ENCODE results near the gene HNF4A.

Gene HNF4A

DNA sequence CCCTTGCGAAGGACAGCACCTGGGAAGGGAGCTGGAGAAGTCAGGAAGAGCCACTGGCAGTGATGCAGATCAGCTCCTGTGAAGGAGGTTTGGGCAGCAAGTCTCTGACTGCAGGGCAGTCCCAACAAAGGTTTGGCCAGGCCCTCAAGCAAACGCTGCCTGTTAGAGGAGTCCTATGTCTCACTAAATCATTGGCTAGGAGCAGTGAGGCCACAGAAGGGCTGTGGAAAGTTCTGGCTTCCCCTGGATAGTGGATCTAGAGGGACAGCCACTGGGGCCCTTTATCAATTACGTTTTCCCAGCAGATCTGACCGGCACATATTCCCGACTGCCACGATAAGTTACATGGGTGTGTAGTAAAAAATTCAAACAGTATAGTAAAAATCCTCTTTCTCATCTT, 122.7 kb downstream of the HNF4A start:
- DNase-seq: no peak
- in situ Hi-C loops (cut with MboI; ENCODE audit: low pct_unique_long_range_greater_than_20kb, low sequenced_read_pairs): no loop called here

DNA sequence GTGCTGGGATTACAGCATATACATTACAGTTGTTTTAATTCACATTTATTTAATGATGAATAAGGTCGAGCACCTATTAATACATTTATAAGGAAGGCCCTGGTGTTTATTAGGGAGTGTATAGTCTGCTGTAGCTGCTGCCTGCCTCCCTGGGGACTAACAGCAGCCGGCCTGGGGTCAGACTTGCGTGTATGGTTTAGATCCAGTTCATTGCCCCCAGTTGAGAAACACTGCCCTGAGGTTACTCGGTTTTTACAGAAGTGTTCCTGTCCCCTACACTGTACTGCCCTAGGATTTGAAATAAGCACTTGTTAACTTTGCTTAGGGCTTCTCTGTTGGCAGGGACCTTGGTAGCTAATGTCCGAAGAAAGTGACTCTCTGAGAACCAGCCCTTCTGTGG, 124.1 kb downstream of the HNF4A start:
- DNase-seq: no peak

GRCh38 chr20:44480097-44480496, 124.6 kb downstream of the HNF4A start:
- DNase-seq: no peak
- in situ Hi-C loops (cut with MboI; ENCODE audit: low pct_unique_long_range_greater_than_20kb, low sequenced_read_pairs): no loop called here

More for the DNA sequence above, 124.1 kb downstream of the HNF4A start:
- in situ Hi-C loops (cut with MboI; ENCODE audit: low pct_unique_long_range_greater_than_20kb, low sequenced_read_pairs): no loop called here

- DNase-seq: no peak
- in situ Hi-C loops (cut with MboI; ENCODE audit: low pct_unique_long_range_greater_than_20kb, low sequenced_read_pairs): no loop called here
Measured at GRCh38 chr20:44481719-44482416, 126.4 kb downstream of the HNF4A start.

GRCh38 chr20:44483112-44483511, 127.6 kb downstream of the HNF4A start:
- DNase-seq: no peak
- in situ Hi-C loops (cut with MboI; ENCODE audit: low pct_unique_long_range_greater_than_20kb, low sequenced_read_pairs): no loop called here
